Panc1 (cell line): ENCODE measurements around the gene ATXN10. TPM values are rescaled to one million over a fixed set of nuclear protein-coding genes. Genes with fewer than 3 reads are reported as not detected.

ENCODE experiments used
- ATAC-seq: fragments of 200-7000 bp; cut with Tn5 transposase; 2 replicates; pipeline ENCODE4 v1.9.1; 2020; ENCODE audit warnings: mild to moderate bottlenecking, moderate library complexity
- BruUV-seq: library from RNA; stranded (reverse); fragments of 400-500 nt; replicated peaks from 2 replicates; lab custom pipeline; 2021; lab: Mats Ljungman, UMichigan
- CTCF ChIA-PET: fragments of 300-600 bp; sonication (Branson Sonifier 250); formaldehyde crosslinking; loops from one replicate; lab custom pipeline; 2022; ENCODE audit warnings: antibody characterized with exemption; lab: Charles Lee
- POLR2A ChIA-PET: fragments of 300-600 bp; sonication (Branson Sonifier 250); formaldehyde crosslinking; loops from one replicate; lab custom pipeline; 2022; ENCODE audit warnings: antibody characterized with exemption; lab: Charles Lee
- DNase-seq: peaks from one replicate; pipeline ENCODE4 v3.0.0-alpha.2; 2010; ENCODE audit warnings: low read depth, low spot score
- H3K27ac ChIP-seq: 2 replicates; pipeline ENCODE4 v1.5.1; 2011; ENCODE audit warnings: mild to moderate bottlenecking, low read length, inconsistent platforms
- H3K27me3 ChIP-seq: fragments of 200-500 bp; sonication (Bioruptor generic); 2 replicates; pipeline ENCODE4 v1.6.0; 2014; ENCODE audit warnings: low read length, inconsistent platforms; ENCODE audit not compliant: control insufficient read depth, insufficient read depth
- H3K36me3 ChIP-seq: fragments of 200-500 bp; sonication (Bioruptor generic); 2 replicates; pipeline ENCODE4 v1.5.1; 2014; ENCODE audit warnings: inconsistent platforms, mild to moderate bottlenecking, low read length, moderate library complexity; ENCODE audit not compliant: control insufficient read depth, insufficient read depth
- H3K4me1 ChIP-seq: 2 replicates; pipeline ENCODE4 v1.5.1; 2011; ENCODE audit warnings: inconsistent platforms, mild to moderate bottlenecking, low read length, moderate library complexity; ENCODE audit not compliant: control insufficient read depth, insufficient read depth
- H3K4me3 ChIP-seq, 2 experiments: 2 replicates each; pipeline ENCODE4 v1.5.1; 2011 to 2012; ENCODE audit warnings: low read depth in 2 of 2, low read length in 2 of 2, mild to moderate bottlenecking in 2 of 2, inconsistent platforms in 1 of 2, moderate library complexity in 1 of 2
- H3K9me3 ChIP-seq: fragments of 200-500 bp; sonication (Bioruptor generic); 2 replicates; pipeline ENCODE4 v1.5.1; 2014; ENCODE audit warnings: low read depth, mild to moderate bottlenecking, inconsistent platforms, low read length, moderate library complexity; ENCODE audit not compliant: control insufficient read depth, insufficient read depth
- POLR2AphosphoS5 ChIP-seq: IDR thresholded peaks from 2 replicates; pipeline ENCODE4 v1.6.1; 2012; ENCODE audit warnings: mild to moderate bottlenecking, low read depth, low read length, moderate library complexity
- SIN3A ChIP-seq: IDR thresholded peaks from 2 replicates; pipeline ENCODE4 v1.6.1; 2012; ENCODE audit warnings: low read depth, mild to moderate bottlenecking, low read length, moderate library complexity, borderline replicate concordance; ENCODE audit not compliant: insufficient read depth
- TCF7L2 ChIP-seq: IDR thresholded peaks from 2 replicates; pipeline ENCODE4 v1.6.1; 2011; ENCODE audit warnings: mild to moderate bottlenecking, low read depth, low read length, inconsistent platforms
- in situ Hi-C: cut with HindIII; loops from 2 replicates; pipeline ENCODE4 v1.10.0; 2016; ENCODE audit warnings: low sequenced_read_pairs, low pct_unique_long_range_greater_than_20kb
- intact Hi-C: fragments of 100-400 bp; cut with micrococcal nuclease; formaldehyde crosslinking; loops from one replicate; pipeline ENCODE4 v1.10.0; 2022; ENCODE audit not compliant: unreplicated experiment
- total RNA-seq: library from RNA; stranded (reverse); gene quantifications from one replicate; pipeline ENCODE4 v1.2.1, GENCODE V29; 2021; ENCODE audit not compliant: unreplicated experiment
- TF ChIP-seq, protein P1 (sequence below): fragments of 450-650 bp; IDR thresholded peaks from 2 replicates; pipeline ENCODE4 v1.5.1; 2017; ENCODE audit warnings: mild to moderate bottlenecking
- TF ChIP-seq, protein P2 (sequence below), 2 experiments: IDR thresholded peaks; 2 replicates each; pipeline ENCODE4 v1.6.1; 2011 to 2012; ENCODE audit warnings: low read depth in 2 of 2, control low read depth in 1 of 2, low read length in 1 of 2, mild to moderate bottlenecking in 1 of 2, moderate library complexity in 1 of 2; ENCODE audit not compliant: insufficient read depth in 1 of 2

The ATXN10 gene
- total RNA-seq, 1 experiment from 2014 or later: 184 TPM

DNA sequence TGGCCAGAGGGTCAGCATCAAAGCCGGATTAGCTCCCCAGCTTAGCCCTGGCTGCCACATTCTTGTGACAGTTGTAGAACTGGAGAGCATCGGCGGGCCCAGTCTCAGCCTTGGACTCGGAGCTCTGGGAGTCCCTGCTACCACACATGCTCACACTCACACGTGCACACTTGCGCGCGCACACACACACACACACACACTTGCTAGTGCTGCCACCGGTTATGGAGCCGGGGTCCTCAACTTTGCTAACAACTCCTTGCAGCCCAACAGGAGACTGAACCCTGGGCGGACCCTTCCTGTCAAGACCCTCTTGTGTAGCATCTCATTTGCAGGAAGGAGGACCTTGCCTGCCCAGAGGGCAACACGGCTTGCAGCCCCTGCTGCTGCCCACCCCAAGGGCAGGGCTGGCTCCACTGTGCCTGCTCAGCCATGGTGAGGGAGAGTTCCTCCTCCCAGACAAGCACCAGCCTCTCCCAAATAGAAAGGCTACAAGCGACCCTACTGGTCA, 197.8 kb downstream of the ATXN10 start:
- TF ChIP-seq TCF7L2: no peak
- TF ChIP-seq, protein P1, sequence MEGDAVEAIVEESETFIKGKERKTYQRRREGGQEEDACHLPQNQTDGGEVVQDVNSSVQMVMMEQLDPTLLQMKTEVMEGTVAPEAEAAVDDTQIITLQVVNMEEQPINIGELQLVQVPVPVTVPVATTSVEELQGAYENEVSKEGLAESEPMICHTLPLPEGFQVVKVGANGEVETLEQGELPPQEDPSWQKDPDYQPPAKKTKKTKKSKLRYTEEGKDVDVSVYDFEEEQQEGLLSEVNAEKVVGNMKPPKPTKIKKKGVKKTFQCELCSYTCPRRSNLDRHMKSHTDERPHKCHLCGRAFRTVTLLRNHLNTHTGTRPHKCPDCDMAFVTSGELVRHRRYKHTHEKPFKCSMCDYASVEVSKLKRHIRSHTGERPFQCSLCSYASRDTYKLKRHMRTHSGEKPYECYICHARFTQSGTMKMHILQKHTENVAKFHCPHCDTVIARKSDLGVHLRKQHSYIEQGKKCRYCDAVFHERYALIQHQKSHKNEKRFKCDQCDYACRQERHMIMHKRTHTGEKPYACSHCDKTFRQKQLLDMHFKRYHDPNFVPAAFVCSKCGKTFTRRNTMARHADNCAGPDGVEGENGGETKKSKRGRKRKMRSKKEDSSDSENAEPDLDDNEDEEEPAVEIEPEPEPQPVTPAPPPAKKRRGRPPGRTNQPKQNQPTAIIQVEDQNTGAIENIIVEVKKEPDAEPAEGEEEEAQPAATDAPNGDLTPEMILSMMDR: no peak
- TF ChIP-seq POLR2AphosphoS5: no peak
- TF ChIP-seq, protein P2, sequence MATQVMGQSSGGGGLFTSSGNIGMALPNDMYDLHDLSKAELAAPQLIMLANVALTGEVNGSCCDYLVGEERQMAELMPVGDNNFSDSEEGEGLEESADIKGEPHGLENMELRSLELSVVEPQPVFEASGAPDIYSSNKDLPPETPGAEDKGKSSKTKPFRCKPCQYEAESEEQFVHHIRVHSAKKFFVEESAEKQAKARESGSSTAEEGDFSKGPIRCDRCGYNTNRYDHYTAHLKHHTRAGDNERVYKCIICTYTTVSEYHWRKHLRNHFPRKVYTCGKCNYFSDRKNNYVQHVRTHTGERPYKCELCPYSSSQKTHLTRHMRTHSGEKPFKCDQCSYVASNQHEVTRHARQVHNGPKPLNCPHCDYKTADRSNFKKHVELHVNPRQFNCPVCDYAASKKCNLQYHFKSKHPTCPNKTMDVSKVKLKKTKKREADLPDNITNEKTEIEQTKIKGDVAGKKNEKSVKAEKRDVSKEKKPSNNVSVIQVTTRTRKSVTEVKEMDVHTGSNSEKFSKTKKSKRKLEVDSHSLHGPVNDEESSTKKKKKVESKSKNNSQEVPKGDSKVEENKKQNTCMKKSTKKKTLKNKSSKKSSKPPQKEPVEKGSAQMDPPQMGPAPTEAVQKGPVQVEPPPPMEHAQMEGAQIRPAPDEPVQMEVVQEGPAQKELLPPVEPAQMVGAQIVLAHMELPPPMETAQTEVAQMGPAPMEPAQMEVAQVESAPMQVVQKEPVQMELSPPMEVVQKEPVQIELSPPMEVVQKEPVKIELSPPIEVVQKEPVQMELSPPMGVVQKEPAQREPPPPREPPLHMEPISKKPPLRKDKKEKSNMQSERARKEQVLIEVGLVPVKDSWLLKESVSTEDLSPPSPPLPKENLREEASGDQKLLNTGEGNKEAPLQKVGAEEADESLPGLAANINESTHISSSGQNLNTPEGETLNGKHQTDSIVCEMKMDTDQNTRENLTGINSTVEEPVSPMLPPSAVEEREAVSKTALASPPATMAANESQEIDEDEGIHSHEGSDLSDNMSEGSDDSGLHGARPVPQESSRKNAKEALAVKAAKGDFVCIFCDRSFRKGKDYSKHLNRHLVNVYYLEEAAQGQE (IDR thresholded peaks at IDR 0.05; ENCODE audit: insufficient read depth in 1 of 2, low read depth in 2 of 2, low read length in 1 of 2): no peak
- no peak for TF ChIP-seq SIN3A
- ChIA-PET CTCF (no interaction called here), POLR2A (no interaction called here)
- intact Hi-C loops (loop anchor here (10.0 kb wide), 1 partner anchor 55 kb away; no protein-coding TSS in a partner anchor), in situ Hi-C loops (no loop called here)
- ATAC-seq (0 out of 2 replicates have a peak, but pooled peaks have one; percentile 32), DNase-seq (no peak)
- no peaks in the 10 kb centered on the region for H3K4me1 ChIP-seq
- peaks cover 4% of the 10 kb centered on the region; the same call in 1 of the 2 replicates for H3K9me3 ChIP-seq
- no peak overlapping the region for H3K4me3 ChIP-seq
- no TSS peak for BruUV-seq
- H3K36me3 ChIP-seq: no peaks in the 10 kb centered on the region
- no peak overlapping the region for H3K27ac ChIP-seq
- H3K27me3 ChIP-seq: no peaks in the 10 kb centered on the region

DNA sequence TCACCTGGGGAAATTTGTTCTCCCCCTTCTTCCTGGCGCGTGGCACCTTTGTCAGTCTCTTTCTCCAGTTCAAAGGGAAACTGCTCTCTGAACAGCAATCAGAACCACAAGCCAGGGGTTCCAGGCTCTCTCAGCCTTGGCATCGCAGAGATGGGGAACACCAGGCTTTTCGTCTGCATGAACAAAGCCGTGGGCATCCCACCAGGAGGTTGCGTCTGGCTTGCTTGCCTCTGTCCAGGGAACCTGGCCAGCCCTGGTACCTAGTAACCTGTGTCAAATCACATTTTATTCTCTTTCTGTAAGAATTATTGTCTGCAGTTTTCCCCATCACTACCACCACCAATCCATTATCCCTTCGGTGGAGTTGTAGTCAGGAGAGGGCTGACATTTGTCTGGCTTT, 198.4 kb downstream of the ATXN10 start:
- in situ Hi-C loops: no loop called here
- BruUV-seq: no TSS peak
- H3K27me3 ChIP-seq: no peaks in the 10 kb centered on the region
- ChIA-PET CTCF (no interaction called here), POLR2A (no interaction called here)
- H3K4me3 ChIP-seq: no peak overlapping the region
- no peaks in the 10 kb centered on the region for H3K4me1 ChIP-seq
- H3K9me3 ChIP-seq: peaks cover 4% of the 10 kb centered on the region; the same call in 1 of the 2 replicates
- H3K36me3 ChIP-seq: no peaks in the 10 kb centered on the region
- intact Hi-C loops: no loop called here
- TF ChIP-seq POLR2AphosphoS5 (no peak), TCF7L2 (no peak)
- DNase-seq (no peak), ATAC-seq (no peak)
- no peak overlapping the region for H3K27ac ChIP-seq

DNA sequence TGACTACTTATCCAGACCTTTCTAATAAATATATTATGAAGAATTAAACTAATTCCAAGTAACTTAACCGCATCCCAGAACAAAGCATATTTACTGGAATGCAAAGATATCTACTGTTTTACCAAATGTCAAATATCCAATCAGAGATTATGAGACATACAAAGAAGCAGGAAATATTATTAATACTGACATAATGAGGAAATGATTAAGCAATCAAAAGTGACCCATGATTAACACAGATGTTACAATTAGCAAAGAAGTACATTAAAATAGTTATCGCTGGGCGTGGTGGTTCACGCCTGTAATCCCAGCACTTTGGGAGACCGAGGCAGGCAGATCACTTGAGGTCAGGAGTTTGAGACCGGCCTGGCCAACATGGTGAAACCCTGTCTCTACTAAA, 200.1 kb downstream of the ATXN10 start:
- Histone ChIP-seq H3K27ac (no peak overlapping the region), H3K4me3 (no peak overlapping the region), H3K4me1 (no peaks in the 10 kb centered on the region), H3K9me3 (peaks cover 4% of the 10 kb centered on the region; the same call in 1 of the 2 replicates), H3K36me3 (no peaks in the 10 kb centered on the region), H3K27me3 (no peaks in the 10 kb centered on the region)
- no peak for TF ChIP-seq TCF7L2
- TF ChIP-seq, protein P1: no peak
- no peak for TF ChIP-seq POLR2AphosphoS5
- TF ChIP-seq SIN3A: no peak
- TF ChIP-seq, protein P2 (IDR thresholded peaks at IDR 0.05; ENCODE audit: insufficient read depth in 1 of 2, low read depth in 2 of 2, low read length in 1 of 2): no peak
- no peak for DNase-seq
- ATAC-seq: no peak
- CTCF ChIA-PET: no interaction called here
- POLR2A ChIA-PET: no interaction called here
- intact Hi-C loops: no loop called here
- in situ Hi-C loops: no loop called here
- BruUV-seq: no TSS peak
